Mesodermal cell (in vitro differentiated cells): ENCODE measurements around the gene AKR7A3. TPM values are rescaled to one million over a fixed set of nuclear protein-coding genes. Genes with fewer than 3 reads are reported as not detected.
"Not testable (repeated sequence)": the region's sequence is repeated elsewhere in the genome, so short reads cannot be mapped to it uniquely, and the experiment has no call there.

Experiments
- H3K27ac ChIP-seq: 2 replicates; pipeline ENCODE4 v1.7.0; 2013; ENCODE audit warnings: mild to moderate bottlenecking, low read depth, low read length, moderate library complexity; ENCODE audit not compliant: severe bottlenecking
- H3K36me3 ChIP-seq: 2 replicates; pipeline ENCODE4 v1.7.1; 2013; ENCODE audit warnings: mild to moderate bottlenecking, low read length, moderate library complexity; ENCODE audit not compliant: control insufficient read depth, insufficient read depth
- H3K4me1 ChIP-seq: one replicate; pipeline ENCODE4 v1.7.1; 2013; ENCODE audit warnings: mild to moderate bottlenecking, low read length; ENCODE audit not compliant: insufficient read depth, control insufficient read depth, poor library complexity, severe bottlenecking
- H3K4me3 ChIP-seq: 2 replicates; pipeline ENCODE4 v1.7.0; 2013; ENCODE audit warnings: low read length, control low read depth, mild to moderate bottlenecking; ENCODE audit not compliant: insufficient read depth, poor library complexity, severe bottlenecking; ENCODE audit errors: extremely low read depth
- H3K9me3 ChIP-seq: 2 replicates; pipeline ENCODE4 v1.7.1; 2013; ENCODE audit warnings: mild to moderate bottlenecking, low read length, moderate library complexity; ENCODE audit not compliant: control insufficient read depth
- WGBS, 2 experiments: methylation state at CpG; one replicate each; pipeline ENCODE4 v1.1.5; 2013; ENCODE audit warnings: missing lambda C conversion rate in 2 of 2; ENCODE audit not compliant: insufficient coverage in 2 of 2; 5-methylcytosine and 5-hydroxymethylcytosine counted together
- polyA plus RNA-seq, 2 experiments: library from polyadenylated mRNA; stranded (reverse); fragments of 50-300 nt; gene quantifications; one replicate each; pipeline ENCODE4 v1.2.3, GENCODE V29; 2013

The AKR7A3 gene
- polyA plus RNA-seq (2013, experiment 1 of 2) = 0.70 TPM
- polyA plus RNA-seq (2013, experiment 2 of 2) = 0.91 TPM

DNA sequence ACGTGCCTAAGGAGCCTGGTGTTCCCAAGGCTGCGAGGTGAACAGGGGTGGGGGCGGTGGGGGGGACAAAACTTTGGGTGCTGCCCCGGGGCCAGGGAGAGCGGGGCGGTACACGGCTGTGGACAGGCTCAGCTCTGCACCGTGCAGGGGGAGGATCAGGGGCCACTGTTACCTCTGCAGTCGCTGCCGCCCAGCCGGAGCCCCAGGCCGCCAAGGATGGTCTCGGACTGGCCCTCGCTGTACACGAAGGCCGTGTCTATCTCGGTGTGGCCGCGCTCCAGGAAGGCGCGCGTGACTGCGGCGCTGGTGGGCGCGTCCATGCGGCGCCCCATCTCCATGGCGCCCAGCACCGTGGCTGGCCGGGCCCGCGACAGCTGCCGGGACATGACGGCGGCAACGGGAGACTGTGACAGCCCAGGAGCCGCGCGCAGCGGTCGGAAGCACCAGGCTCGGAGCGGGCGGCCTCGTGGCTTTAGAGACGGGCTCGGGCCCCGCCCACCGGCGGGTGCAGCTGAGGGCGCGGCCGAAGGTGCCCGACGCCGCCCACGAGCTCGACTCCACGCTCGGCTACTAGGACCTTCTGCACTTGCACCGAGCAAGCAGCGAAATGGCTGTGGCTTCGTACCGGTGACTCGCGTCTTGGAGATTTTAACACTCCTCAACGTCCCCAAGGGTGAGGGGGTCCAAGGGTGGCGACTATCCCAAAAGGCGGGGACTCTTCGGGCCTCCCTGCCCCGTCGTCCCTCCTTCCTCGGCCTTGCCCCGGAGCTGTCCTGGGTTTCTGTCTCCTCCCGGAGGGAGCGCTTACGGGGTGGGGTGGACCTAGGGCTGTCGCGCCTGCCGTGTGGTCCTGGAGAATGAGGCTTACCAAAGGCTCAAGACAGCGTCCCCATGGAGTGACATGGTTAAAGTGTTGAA lies at the start of gene AKR7A3:
AKR7A3 (minus strand) TSS at position 447 of the 918 bp plus-strand sequence; CDS start at position 386, 61 bp downstream.
- not testable (repeated sequence) for H3K4me3 ChIP-seq, H3K9me3 ChIP-seq, H3K4me1 ChIP-seq, H3K27ac ChIP-seq, H3K36me3 ChIP-seq
- WGBS, 2 experiments = 28 to 30% methylated on average over 34 to 41 of the region's 82 CpGs

DNA sequence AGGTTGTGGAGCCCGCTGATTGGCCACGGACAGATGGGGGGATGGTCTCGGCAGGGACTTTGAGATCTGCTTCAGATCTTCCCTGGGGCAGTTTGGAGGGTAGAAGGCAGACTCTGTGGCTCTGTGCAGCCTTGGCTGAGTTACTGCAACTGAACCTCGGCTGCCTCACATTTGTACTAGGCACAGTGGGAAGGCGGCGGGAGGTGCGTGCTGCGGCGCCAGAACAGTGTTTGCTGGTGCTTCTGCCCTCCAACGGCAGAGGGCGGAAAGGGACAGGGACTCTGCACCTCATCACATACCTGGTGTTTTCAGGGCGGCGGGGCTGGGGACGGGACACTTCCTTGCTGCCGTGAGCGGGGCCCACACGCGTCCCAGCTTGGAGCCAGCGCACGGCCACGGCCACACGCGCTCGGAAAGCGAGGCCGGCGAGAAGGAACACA lies 49.8 kb upstream of the AKR7A3 start:
- peaks cover 39% of the 10 kb centered on the region for H3K36me3 ChIP-seq
- WGBS, 2 experiments = 79 to 89% methylated on average over 18 to 20 of the region's 27 CpGs
- no peak overlapping the region for H3K27ac ChIP-seq
- H3K4me3 ChIP-seq = no peak overlapping the region
- H3K9me3 ChIP-seq = no peaks in the 10 kb centered on the region
- H3K4me1 ChIP-seq = peaks cover 4% of the 10 kb centered on the region

DNA sequence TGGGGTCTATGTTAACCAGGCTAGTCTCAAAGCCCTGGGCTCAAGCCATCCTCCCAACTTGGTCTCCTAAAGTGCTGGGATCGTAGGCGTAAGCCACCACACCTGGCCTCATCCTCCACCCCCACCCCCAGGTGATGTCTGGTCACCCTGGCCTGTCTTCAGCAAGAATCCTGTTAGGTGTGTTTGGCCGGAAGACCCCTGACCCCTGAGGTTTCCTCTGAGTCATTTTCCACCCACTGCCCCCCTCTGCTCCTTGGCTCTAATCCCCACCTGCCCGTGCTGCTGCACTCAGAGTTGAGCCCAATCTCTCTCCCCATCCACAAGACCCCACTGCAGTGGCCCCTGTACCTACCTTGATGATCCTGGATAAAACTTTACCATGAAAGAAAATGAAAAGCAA lies 48.7 kb upstream of the AKR7A3 start:
- 95 to 100% methylated on average over 3 to 4 of the region's 4 CpGs for WGBS, 2 experiments
- Histone ChIP-seq H3K36me3 (peaks cover 32% of the 10 kb centered on the region), H3K4me1 (peaks cover 4% of the 10 kb centered on the region), H3K4me3 (no peak overlapping the region), H3K9me3 (no peaks in the 10 kb centered on the region), H3K27ac (no peak overlapping the region)

DNA sequence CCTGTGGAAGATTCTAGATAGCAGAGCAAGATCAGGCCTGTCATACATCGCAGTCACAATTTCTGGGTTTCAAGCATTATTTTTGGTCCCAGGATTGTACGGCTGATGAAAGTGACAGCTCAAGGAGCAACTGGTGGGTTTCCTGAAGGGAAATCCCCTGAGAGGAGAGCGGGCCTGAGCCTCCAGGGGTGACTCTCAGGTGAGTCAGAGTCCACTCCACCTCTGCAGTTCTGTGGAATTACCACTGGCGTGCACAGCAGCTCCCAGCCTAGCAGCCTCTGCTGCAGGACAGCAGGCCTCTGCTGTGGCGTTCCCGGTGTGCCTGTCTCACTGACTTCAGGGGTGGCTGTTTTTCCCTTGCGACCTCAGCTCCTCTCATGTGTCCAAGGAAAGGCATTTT lies 48.0 kb upstream of the AKR7A3 start:
- Histone ChIP-seq H3K36me3 (peaks cover 29% of the 10 kb centered on the region), H3K9me3 (no peaks in the 10 kb centered on the region), H3K4me1 (peaks cover 4% of the 10 kb centered on the region), H3K4me3 (no peak overlapping the region), H3K27ac (no peak overlapping the region)
- WGBS, 2 experiments = 92 to 95% methylated on average over 6 to 7 of the region's 7 CpGs

DNA sequence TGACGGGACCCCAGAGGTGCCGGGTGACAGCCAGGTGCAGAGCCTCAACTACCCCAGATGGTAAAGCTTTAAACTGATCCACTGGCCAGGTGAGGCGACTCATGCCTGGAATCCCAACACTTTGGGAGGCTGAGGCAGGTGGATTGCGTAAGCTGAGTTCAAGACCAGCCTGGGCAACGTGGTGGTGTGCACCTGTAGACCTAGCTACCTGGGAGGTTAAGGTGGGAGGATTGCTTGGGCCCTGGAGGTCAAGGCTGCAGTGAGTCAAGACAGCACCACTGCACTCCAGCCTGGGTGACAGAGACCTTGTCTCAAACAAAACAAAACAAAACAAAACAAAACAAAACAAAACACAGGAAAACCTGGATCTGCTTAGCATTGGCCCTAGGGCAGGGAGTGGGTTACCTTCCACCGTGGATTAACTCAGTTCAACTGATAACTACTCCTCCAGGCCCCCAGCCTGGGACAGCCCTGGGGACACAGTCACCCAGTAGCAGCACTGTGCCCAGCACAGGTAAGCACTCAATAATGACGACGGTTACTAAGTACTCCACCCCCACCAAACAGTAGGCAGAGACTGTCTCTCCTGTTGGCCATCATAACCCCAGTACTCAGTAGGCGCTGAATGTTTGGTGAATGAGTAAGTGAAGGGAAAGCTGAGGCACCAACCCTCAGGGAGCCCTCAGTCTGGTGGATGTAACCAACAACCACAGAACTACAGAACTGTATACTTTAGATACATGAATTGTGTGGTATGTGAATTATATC lies 45.2 kb upstream of the AKR7A3 start:
- Histone ChIP-seq H3K9me3 (no peaks in the 10 kb centered on the region), H3K4me1 (peaks cover 4% of the 10 kb centered on the region), H3K4me3 (no peak overlapping the region), H3K27ac (no peak overlapping the region), H3K36me3 (peaks cover 6% of the 10 kb centered on the region)
- 81 to 97% methylated on average over 5 to 6 of the region's 9 CpGs for WGBS, 2 experiments

DNA sequence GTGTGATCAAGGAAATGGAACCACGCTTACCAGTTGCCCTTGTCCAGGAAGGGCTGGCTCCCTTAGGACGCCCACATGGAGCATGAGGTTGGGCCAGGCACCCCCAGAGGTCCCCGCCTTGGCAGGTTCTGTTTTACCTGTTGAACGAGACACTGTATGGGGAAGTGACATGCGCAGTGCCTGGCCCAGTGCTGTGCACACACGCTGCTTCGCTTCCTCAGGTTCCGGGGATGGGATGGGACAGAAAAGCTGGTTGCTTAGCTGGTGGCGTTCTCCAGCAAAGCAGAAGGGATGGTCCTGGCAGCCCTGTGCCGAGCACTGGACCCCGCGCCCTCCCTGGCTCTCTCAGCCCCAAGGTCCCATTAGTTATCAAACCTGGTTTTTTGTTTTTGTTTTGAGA lies 44.3 kb upstream of the AKR7A3 start:
- no peak overlapping the region for H3K4me3 ChIP-seq
- no peaks in the 10 kb centered on the region for H3K36me3 ChIP-seq
- no peak overlapping the region for H3K27ac ChIP-seq
- no peaks in the 10 kb centered on the region for H3K9me3 ChIP-seq
- peaks cover 4% of the 10 kb centered on the region for H3K4me1 ChIP-seq
- WGBS, 2 experiments = 89 to 94% methylated on average over 9 to 12 of the region's 12 CpGs

DNA sequence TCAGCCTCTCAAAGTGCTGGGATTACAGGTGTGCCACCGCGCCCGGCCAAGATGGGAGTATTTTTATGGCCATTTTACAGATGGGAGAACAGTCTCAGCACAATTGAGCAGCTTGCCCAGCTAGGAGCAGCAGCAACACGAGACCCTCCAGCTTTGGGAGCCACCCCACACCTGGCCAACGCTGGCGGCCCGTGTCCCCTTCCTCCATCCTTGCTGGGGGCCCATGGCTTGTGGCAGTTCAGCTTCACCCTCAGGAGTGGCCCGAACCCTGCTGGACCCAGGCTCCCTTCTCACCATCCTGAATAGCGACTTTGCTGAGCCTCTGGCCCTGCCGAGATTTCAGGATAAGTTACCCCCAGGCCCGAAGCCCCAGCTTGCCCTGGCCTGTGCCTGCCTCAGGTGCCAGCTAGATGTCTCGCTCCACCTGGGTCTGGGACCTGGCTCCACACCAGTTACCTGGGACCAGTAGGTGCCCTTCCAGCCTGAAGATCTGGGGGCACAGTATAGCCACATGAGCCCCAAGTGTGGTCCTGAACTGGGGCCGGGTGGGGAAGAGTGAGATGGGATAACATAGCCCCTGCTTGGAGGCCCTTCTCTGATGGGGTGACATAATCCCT lies 42.8 kb upstream of the AKR7A3 start:
- 91 to 92% methylated on average over 8 to 13 of the region's 13 CpGs for WGBS, 2 experiments
- H3K9me3 ChIP-seq = no peaks in the 10 kb centered on the region
- H3K4me3 ChIP-seq = no peak overlapping the region
- peaks cover 4% of the 10 kb centered on the region for H3K4me1 ChIP-seq
- peaks cover 8% of the 10 kb centered on the region for H3K36me3 ChIP-seq
- H3K27ac ChIP-seq = no peak overlapping the region

DNA sequence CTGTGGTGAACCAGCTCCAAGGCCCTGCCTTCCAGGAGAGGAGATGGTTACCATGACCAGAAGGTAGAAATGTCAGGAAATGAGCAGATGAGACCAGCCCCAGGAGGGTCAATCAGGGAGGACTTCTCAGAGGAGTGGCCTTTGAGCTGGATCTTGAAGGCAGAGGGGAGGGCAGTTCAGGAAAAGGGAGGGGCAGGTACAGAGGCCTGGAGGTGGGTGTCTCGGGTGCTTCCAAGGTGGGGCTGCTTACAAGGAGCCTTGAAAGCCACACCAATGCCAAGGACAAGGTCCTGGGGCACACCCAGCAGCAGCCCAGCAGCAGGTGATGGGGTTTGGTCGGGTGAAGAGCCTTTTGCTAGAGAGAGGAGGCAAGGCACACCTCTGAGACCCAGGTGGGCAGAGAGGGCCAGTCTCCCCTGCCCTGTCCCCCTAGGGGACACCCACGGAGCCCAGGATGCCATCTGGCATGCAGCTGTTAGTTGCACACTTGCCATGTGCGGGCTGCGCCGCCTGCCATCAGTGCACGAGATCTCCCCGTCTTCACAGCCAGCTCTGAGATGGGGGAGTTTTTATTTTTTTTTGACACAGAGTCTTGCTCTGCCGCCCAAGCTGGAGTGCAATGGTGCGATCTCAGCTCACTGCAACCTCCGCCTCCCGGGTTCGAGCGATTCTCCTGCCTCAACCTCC lies 42.0 kb upstream of the AKR7A3 start:
- 87 to 92% methylated on average over 5 to 6 of the region's 14 CpGs for WGBS, 2 experiments
- no peak overlapping the region for H3K4me3 ChIP-seq
- H3K9me3 ChIP-seq = no peaks in the 10 kb centered on the region
- peaks cover 4% of the 10 kb centered on the region for H3K4me1 ChIP-seq
- H3K27ac ChIP-seq = no peak overlapping the region
- peaks cover 15% of the 10 kb centered on the region for H3K36me3 ChIP-seq

DNA sequence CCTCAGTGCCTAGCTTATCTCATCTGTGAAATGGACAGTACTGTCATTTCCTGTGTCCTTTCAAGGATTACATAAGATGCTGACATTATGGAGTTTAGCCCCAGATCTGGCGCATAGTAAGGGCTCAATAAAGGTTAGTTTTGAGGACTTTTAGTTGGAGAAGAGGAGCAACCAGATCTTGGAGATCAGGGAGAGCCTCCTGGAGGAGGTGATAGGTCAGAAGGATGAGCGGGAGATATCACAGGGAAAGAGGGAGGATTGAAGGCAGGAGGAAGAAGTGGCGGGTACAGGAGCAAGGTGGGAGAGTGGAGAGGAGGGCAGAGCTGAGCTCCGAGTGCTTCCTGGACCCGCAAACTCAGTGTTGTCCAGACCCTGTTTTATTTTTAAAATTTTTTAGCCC lies 41.0 kb upstream of the AKR7A3 start:
- Histone ChIP-seq H3K36me3 (peaks cover 24% of the 10 kb centered on the region), H3K4me1 (peaks cover 4% of the 10 kb centered on the region), H3K4me3 (no peak overlapping the region), H3K9me3 (no peaks in the 10 kb centered on the region), H3K27ac (no peak overlapping the region)
- WGBS, 2 experiments = 92 to 94% methylated on average over 5 of the region's 5 CpGs

DNA sequence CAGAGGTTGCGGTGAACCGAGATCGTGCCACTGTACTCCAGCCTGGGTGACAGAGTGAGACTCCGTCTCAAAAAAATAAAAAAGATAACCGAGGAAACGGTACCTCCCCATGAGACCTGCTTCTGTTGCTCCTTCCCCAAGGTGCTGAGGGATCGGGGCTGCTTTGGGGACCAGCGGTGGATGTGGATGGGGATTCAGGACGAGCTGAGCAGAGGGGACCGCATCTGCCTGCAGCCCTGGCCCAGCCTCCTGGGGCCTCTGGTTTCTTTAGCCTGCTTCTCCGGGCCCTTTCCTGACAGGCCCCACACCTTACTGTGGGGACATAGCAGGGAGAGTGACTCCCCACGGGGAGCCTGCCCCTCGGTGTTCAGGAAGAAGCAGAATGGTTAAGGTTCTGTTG lies 40.6 kb upstream of the AKR7A3 start:
- WGBS, 2 experiments = 95 to 97% methylated on average over 11 of the region's 13 CpGs
- Histone ChIP-seq H3K36me3 (peaks cover 28% of the 10 kb centered on the region), H3K4me1 (peaks cover 3% of the 10 kb centered on the region), H3K27ac (no peak overlapping the region), H3K9me3 (no peaks in the 10 kb centered on the region), H3K4me3 (no peak overlapping the region)
